Caco-2 (cell line): ENCODE measurements around the gene GPS1. TPM values are rescaled to one million over a fixed set of nuclear protein-coding genes. Genes with fewer than 3 reads are reported as not detected.

Source experiments
- BruUV-seq: library from RNA; stranded (reverse); fragments of 400-500 nt; replicated peaks from 2 replicates; lab custom pipeline; 2021; lab: Mats Ljungman, UMichigan
- CTCF ChIA-PET: fragments of 300-600 bp; sonication (Branson Sonifier 250); formaldehyde crosslinking; loops from one replicate; lab custom pipeline; 2022; ENCODE audit warnings: antibody characterized with exemption; lab: Charles Lee
- POLR2A ChIA-PET: fragments of 300-600 bp; sonication (Branson Sonifier 250); formaldehyde crosslinking; loops from one replicate; lab custom pipeline; 2022; ENCODE audit warnings: antibody characterized with exemption; lab: Charles Lee
- DNase-seq, 2 experiments: peaks; one replicate each; pipeline versions ENCODE4 v3.0.0 to v3.0.0-alpha.2; 2020 to 2022
- H3K27me3 ChIP-seq: replicated peaks from 2 replicates; pipeline ENCODE4 v1.6.0; 2011; ENCODE audit warnings: low read length; ENCODE audit not compliant: control insufficient read depth, insufficient read depth
- H3K36me3 ChIP-seq: 2 replicates; pipeline ENCODE4 v1.5.1; 2011; ENCODE audit warnings: low read length; ENCODE audit not compliant: control insufficient read depth, insufficient read depth
- H3K4me1 ChIP-seq: fragments of 250-450 bp; sonication (Bioruptor Pico); 2 replicates; pipeline ENCODE4 v1.5.1; 2020; ENCODE audit warnings: mild to moderate bottlenecking
- H3K4me3 ChIP-seq: 2 replicates; pipeline ENCODE4 v1.5.1; 2011; ENCODE audit warnings: low read depth, mild to moderate bottlenecking, control low read depth, low read length
- H3K9me3 ChIP-seq: fragments of 250-450 bp; sonication (Bioruptor Pico); 2 replicates; pipeline ENCODE4 v1.5.1; 2020; ENCODE audit warnings: mild to moderate bottlenecking, moderate library complexity
- H3K27ac Mint-ChIP-seq: one replicate; pipeline ENCODE4 v1.8.0; 2022; ENCODE audit warnings: mixed read lengths; ENCODE audit not compliant: unreplicated experiment
- H3K27me3 Mint-ChIP-seq: one replicate; pipeline ENCODE4 v1.8.0; 2022; ENCODE audit warnings: mixed read lengths; ENCODE audit not compliant: insufficient read depth, unreplicated experiment
- H3K36me3 Mint-ChIP-seq: one replicate; pipeline ENCODE4 v1.8.0; 2022; ENCODE audit warnings: mild to moderate bottlenecking, mixed read lengths; ENCODE audit not compliant: insufficient read depth, unreplicated experiment
- H3K4me1 Mint-ChIP-seq: one replicate; pipeline ENCODE4 v1.8.0; 2022; ENCODE audit warnings: low read depth, mixed read lengths; ENCODE audit not compliant: unreplicated experiment
- H3K4me3 Mint-ChIP-seq: one replicate; pipeline ENCODE4 v1.8.0; 2022; ENCODE audit warnings: mild to moderate bottlenecking, moderate library complexity, mixed read lengths; ENCODE audit not compliant: unreplicated experiment
- H3K9me3 Mint-ChIP-seq: one replicate; pipeline ENCODE4 v1.8.0; 2022; ENCODE audit warnings: mixed read lengths; ENCODE audit not compliant: unreplicated experiment
- intact Hi-C: fragments of 100-400 bp; cut with micrococcal nuclease; formaldehyde crosslinking; loops from one replicate; pipeline ENCODE4 v1.10.0; 2022; ENCODE audit not compliant: unreplicated experiment
- total RNA-seq: library from RNA; stranded (reverse); gene quantifications from 2 replicates; pipeline ENCODE4 v1.2.3, GENCODE V29; 2022
- TF ChIP-seq, protein P1 (sequence below), 2 experiments: fragments of 200-600 bp in 1 of 2; IDR thresholded peaks; 1 replicate in 1 of 2; 2 replicates in 1 of 2; pipeline versions ENCODE4 v1.5.1 to v1.8.0; 2011 to 2022; ENCODE audit warnings: antibody characterized with exemption in 1 of 2, control low read depth in 1 of 2, inconsistent platforms in 1 of 2, low read depth in 1 of 2, low read length in 1 of 2, mild to moderate bottlenecking in 1 of 2, moderate library complexity in 1 of 2; ENCODE audit not compliant: insufficient read depth in 1 of 2, severe bottlenecking in 1 of 2, unreplicated experiment in 1 of 2

The GPS1 gene
- total RNA-seq, 1 experiment from 2014 or later: 195 TPM

DNA sequence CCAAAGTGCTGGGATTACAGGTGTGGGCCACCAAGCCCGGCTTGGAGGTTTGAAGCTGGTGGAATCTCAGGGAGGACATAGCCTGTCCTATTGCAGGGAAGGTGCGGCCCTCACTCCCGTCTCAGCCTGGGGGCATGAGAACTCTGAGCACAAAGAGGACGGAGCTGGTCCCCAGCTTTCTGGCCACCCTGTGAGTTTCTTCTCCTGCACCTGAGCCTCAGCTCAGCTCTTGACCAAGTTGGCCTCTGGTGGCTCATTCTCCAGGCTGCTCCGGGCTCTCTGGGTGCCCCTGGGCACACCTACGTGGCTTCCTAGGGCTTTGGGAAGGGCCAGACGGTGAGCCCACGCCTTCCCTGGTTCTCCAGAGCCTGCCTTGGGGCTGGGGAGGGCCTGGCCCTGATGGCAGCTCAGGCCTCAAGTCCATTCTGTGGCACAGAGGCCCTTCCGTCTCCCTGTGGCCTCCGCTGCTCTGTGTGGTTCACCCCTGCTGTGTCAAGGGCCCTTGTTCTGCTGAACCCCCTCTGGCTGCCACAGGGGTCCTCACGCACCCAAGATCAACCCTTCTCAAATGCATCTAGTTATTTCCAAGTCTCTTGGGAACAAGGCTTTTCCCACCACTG, 53.2 kb downstream of the GPS1 start:
- ChIA-PET POLR2A (interaction anchor here (1.4 kb wide), 1 partner anchor 67 kb away, joined by 5 read pairs; the partner anchor contains the start of gene DCXR), CTCF (interaction anchor here (0.6 to 2.4 kb wide), 2 partner anchors 67 to 75 kb away, joined by 3 to 7 read pairs; partner anchors contain the start of gene DCXR)
- TF ChIP-seq, protein P1, sequence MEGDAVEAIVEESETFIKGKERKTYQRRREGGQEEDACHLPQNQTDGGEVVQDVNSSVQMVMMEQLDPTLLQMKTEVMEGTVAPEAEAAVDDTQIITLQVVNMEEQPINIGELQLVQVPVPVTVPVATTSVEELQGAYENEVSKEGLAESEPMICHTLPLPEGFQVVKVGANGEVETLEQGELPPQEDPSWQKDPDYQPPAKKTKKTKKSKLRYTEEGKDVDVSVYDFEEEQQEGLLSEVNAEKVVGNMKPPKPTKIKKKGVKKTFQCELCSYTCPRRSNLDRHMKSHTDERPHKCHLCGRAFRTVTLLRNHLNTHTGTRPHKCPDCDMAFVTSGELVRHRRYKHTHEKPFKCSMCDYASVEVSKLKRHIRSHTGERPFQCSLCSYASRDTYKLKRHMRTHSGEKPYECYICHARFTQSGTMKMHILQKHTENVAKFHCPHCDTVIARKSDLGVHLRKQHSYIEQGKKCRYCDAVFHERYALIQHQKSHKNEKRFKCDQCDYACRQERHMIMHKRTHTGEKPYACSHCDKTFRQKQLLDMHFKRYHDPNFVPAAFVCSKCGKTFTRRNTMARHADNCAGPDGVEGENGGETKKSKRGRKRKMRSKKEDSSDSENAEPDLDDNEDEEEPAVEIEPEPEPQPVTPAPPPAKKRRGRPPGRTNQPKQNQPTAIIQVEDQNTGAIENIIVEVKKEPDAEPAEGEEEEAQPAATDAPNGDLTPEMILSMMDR (IDR thresholded peaks at IDR 0.05; ENCODE audit: insufficient read depth in 1 of 2, low read depth in 1 of 2, low read length in 1 of 2, severe bottlenecking in 1 of 2, unreplicated experiment in 1 of 2): no peak
- Mint-ChIP-seq H3K4me3 (peak overlapping the region; percentile 40), H3K36me3 (peaks cover 70% of the 10 kb centered on the region), H3K4me1 (peaks cover 42% of the 10 kb centered on the region), H3K9me3 (no peaks in the 10 kb centered on the region), H3K27me3 (no peaks in the 10 kb centered on the region), H3K27ac (peak overlapping the region; percentile 87)
- H3K4me3 ChIP-seq: no peak overlapping the region
- H3K4me1 ChIP-seq: peaks cover 75% of the 10 kb centered on the region
- H3K27me3 ChIP-seq: no peaks in the 10 kb centered on the region
- no peaks in the 10 kb centered on the region for H3K36me3 ChIP-seq
- peak in 1 of 2 experiments; percentile 11 for DNase-seq
- intact Hi-C loops: loop anchor here (2.0 kb wide), 1 partner anchor 72 kb away; no protein-coding TSS in a partner anchor
- no TSS peak for BruUV-seq
- no peaks in the 10 kb centered on the region for H3K9me3 ChIP-seq

DNA sequence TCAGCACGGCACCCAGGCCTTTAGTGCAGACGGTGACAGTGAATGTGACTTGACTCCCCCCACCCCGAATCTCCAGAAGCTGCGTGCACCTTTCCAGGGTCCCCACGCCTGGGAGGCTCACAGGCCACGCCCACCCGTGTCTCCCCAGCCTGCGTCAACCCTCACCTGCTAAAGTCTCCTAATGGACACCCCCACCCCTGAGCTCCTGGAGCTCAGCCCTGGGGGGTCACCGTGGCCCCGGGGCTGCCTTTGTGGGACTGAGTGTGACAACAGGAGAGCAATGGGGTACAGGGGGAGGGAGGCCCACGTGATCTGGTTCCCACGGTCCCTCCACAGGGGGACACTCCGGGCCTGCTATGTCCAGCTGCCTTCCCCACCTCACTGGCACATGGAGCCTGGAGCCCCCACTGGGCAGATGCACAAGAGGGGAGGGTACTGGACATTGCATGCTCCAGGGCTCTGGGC, 53.8 kb downstream of the GPS1 start:
- H3K36me3 Mint-ChIP-seq: peaks cover 65% of the 10 kb centered on the region
- ChIA-PET POLR2A (interaction anchor here (1.0 to 1.9 kb wide), 2 partner anchors 7 to 68 kb away, joined by 5 to 6 read pairs; partner anchors contain the start of genes DCXR and FASN), CTCF (interaction anchor here (0.6 to 2.4 kb wide), 6 partner anchors 11 to 75 kb away, joined by 3 to 10 read pairs (median 6); partner anchors contain the start of gene DCXR)
- H3K9me3 ChIP-seq: no peaks in the 10 kb centered on the region
- H3K27me3 Mint-ChIP-seq: no peaks in the 10 kb centered on the region
- H3K4me1 ChIP-seq: peaks cover 70% of the 10 kb centered on the region
- H3K27me3 ChIP-seq: no peaks in the 10 kb centered on the region
- TF ChIP-seq, protein P1 (IDR thresholded peaks at IDR 0.05; ENCODE audit: insufficient read depth in 1 of 2, low read depth in 1 of 2, low read length in 1 of 2, severe bottlenecking in 1 of 2, unreplicated experiment in 1 of 2): no peak
- BruUV-seq: no TSS peak
- no peak for DNase-seq
- peak overlapping the region; percentile 40 for H3K4me3 Mint-ChIP-seq
- no peaks in the 10 kb centered on the region for H3K36me3 ChIP-seq
- H3K27ac Mint-ChIP-seq: peak overlapping the region; percentile 87
- H3K9me3 Mint-ChIP-seq: no peaks in the 10 kb centered on the region
- H3K4me1 Mint-ChIP-seq: peaks cover 42% of the 10 kb centered on the region
- no peak overlapping the region for H3K4me3 ChIP-seq
- intact Hi-C loops: loop anchor here (2.0 kb wide), 1 partner anchor 73 kb away; no protein-coding TSS in a partner anchor

DNA sequence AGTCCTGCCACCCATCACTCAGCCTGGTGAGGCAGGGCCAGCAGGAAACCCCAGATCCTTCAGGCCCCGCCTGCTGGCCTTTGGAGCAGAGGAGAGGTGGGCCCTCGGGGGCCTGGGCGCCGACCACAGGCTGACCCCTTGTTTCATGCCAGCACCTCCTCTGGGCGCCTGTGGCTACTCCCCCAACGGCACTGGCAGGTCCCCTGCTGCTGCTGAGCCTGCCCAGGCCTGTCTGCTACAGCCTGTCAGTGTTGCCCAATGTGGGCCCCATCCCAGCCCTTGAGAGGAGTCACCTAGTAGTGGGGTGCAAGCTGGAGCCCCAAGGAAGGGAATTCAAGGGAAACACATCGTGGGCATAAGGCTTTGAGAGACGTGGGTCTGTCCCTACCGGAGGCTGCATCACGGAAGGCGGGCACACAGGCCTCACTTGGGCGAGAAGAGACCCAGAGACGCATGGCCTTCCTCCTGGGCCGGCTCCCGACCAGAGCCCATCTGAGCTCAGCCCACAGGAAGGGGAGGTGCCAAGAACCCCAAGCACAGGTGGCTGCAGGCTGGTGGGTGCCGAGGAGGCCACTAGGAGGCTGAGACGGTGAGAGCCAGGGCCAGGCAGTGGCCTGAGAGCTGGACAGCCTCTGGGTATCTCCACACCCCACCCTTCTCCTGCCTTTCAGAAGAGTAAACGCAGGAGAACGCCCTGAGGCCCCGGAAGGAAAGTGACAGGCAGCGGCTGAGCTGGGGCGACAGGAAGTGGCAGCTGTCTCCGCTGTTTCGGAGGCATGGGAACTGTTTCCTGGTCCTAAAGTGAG, 54.4 kb downstream of the GPS1 start:
- peak overlapping the region; percentile 50 for H3K4me3 Mint-ChIP-seq
- ChIA-PET CTCF (interaction anchor here (0.5 to 1.2 kb wide), 9 partner anchors 8 to 291 kb away, joined by 3 to 10 read pairs (median 5); partner anchors contain the start of genes CENPX, DCXR, FASN and LRRC45), POLR2A (interaction anchor here (0.6 to 1.9 kb wide), 3 partner anchors 8 to 75 kb away, joined by 4 to 6 read pairs (median 5); partner anchors contain the start of genes DCXR, FASN and RAC3)
- intact Hi-C loops: loop anchor here (1.0 to 2.0 kb wide), 2 partner anchors 48 to 73 kb away; no protein-coding TSS in a partner anchor
- H3K27ac Mint-ChIP-seq: peak overlapping the region; percentile 87
- DNase-seq: peak; percentile 90 to 94
- Histone ChIP-seq H3K4me1 (peaks cover 63% of the 10 kb centered on the region), H3K9me3 (no peaks in the 10 kb centered on the region), H3K27me3 (no peaks in the 10 kb centered on the region), H3K36me3 (no peaks in the 10 kb centered on the region), H3K4me3 (no peak overlapping the region)
- no TSS peak for BruUV-seq
- no peaks in the 10 kb centered on the region for H3K9me3 Mint-ChIP-seq
- H3K36me3 Mint-ChIP-seq: peaks cover 66% of the 10 kb centered on the region
- H3K4me1 Mint-ChIP-seq: peaks cover 42% of the 10 kb centered on the region
- TF ChIP-seq, protein P1 (IDR thresholded peaks at IDR 0.05; ENCODE audit: insufficient read depth in 1 of 2, low read depth in 1 of 2, low read length in 1 of 2, severe bottlenecking in 1 of 2, unreplicated experiment in 1 of 2): peak; percentile 33 to 75
- no peaks in the 10 kb centered on the region for H3K27me3 Mint-ChIP-seq
